Stomach (tissue), 4 donors: Measurements from ENCODE around the gene THEM4.

Experiments used
- POLR2A ChIP-seq, 4 donors: fragments of 450-650 bp; IDR thresholded peaks; one replicate each; pipeline ENCODE4 v1.6.1; 2016; ENCODE audit warnings: antibody characterized with exemption in 4 of 4, control low read depth in 2 of 4, mild to moderate bottlenecking in 1 of 4, moderate library complexity in 1 of 4
- POLR2AphosphoS5 ChIP-seq, 3 donors: sonication (generic); formaldehyde crosslinking; IDR thresholded peaks; one replicate each; pipeline ENCODE4 v1.6.1; 2016; ENCODE audit warnings: antibody characterized with exemption in 3 of 3
- TF ChIP-seq, protein P1 (sequence below), 7 experiments: fragments of 450-650 bp in 4 of 7; fragments of 200-600 bp in 3 of 7; sonication (generic) in 3 of 7; IDR thresholded peaks; one replicate each; pipeline ENCODE4 v1.5.1; 2016 to 2019; ENCODE audit warnings: antibody characterized with exemption in 7 of 7, control low read depth in 2 of 7, mild to moderate bottlenecking in 1 of 7

DNA sequence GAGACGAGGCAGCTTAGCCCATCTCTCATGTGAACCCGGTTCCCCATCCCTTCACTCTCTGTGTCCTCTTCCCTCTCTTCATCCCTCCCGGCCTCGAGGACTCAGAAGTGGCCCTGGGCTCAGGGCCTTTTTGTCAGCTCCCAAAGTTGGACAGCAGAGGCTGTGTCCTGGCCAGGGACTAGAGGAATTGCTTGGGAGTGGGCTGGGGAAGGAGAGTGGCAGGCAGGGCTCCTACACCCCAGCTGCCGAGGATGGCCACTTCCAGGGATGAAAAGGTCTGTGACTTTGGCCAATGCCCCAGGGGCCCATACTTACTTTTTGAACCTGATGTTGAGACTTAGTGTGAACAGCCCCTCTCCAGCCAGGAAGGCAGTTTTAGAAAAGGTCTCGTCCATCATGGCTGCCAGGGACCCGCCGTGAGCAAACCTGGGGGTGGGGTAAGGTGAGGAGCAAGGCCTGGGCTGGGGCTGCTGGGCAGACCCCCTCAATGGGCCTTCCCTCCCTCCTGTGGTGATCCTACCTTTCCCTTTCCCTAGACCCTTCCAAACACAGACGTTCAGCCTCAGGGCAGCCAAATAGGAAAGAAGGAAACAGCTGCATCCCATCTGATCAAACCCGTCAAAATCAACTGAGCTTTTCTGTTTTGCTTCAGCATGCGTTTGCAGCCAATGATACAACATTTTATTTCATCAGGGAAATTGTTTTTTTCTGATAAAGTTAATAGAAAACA lies 61.3 kb downstream of the THEM4 start:
- no peak for TF ChIP-seq POLR2AphosphoS5 (IDR thresholded peaks at IDR 0.05)
- TF ChIP-seq, protein P1, sequence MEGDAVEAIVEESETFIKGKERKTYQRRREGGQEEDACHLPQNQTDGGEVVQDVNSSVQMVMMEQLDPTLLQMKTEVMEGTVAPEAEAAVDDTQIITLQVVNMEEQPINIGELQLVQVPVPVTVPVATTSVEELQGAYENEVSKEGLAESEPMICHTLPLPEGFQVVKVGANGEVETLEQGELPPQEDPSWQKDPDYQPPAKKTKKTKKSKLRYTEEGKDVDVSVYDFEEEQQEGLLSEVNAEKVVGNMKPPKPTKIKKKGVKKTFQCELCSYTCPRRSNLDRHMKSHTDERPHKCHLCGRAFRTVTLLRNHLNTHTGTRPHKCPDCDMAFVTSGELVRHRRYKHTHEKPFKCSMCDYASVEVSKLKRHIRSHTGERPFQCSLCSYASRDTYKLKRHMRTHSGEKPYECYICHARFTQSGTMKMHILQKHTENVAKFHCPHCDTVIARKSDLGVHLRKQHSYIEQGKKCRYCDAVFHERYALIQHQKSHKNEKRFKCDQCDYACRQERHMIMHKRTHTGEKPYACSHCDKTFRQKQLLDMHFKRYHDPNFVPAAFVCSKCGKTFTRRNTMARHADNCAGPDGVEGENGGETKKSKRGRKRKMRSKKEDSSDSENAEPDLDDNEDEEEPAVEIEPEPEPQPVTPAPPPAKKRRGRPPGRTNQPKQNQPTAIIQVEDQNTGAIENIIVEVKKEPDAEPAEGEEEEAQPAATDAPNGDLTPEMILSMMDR (IDR thresholded peaks at IDR 0.05): no peak
- no peak for TF ChIP-seq POLR2A (IDR thresholded peaks at IDR 0.05)
